ENCODE measurements around the gene LIPG.
"Not testable (repeated sequence)": the region's sequence is repeated elsewhere in the genome, so short reads cannot be mapped to it uniquely, and the experiment has no call there.

LIPG gene

GRCh38 chr18:49560624-49561288 lies 1.1 kb upstream of the LIPG start:
- H3K27ac Mint-ChIP-seq, result no peak overlapping the region
- no peaks in the 10 kb centered on the region for H3K9me3 Mint-ChIP-seq
- no peaks in the 10 kb centered on the region for H3K36me3 Mint-ChIP-seq (ENCODE audit: low read depth)
- H3K27me3 Mint-ChIP-seq, result peaks cover 71% of the 10 kb centered on the region
- H3K4me1 Mint-ChIP-seq (ENCODE audit: low read depth), result peaks cover 35% of the 10 kb centered on the region
- peak overlapping the region; percentile 73 for H3K4me3 Mint-ChIP-seq

- Mint-ChIP-seq H3K36me3 (ENCODE audit: low read depth) (no peaks in the 10 kb centered on the region), H3K4me1 (ENCODE audit: low read depth) (peaks cover 35% of the 10 kb centered on the region), H3K27ac (peak overlapping the region; percentile 47), H3K27me3 (peaks cover 71% of the 10 kb centered on the region), H3K9me3 (no peaks in the 10 kb centered on the region), H3K4me3 (peak overlapping the region; percentile 73)
These were observed 748 bp downstream of the LIPG start for GRCh38 chr18:49562481-49563129.

- Mint-ChIP-seq H3K36me3 (ENCODE audit: low read depth) (no peaks in the 10 kb centered on the region), H3K27me3 (peaks cover 71% of the 10 kb centered on the region), H3K4me3 (no peak overlapping the region), H3K9me3 (no peaks in the 10 kb centered on the region), H3K4me1 (ENCODE audit: low read depth) (peaks cover 35% of the 10 kb centered on the region), H3K27ac (no peak overlapping the region)
These were observed 1.3 kb downstream of the LIPG start for GRCh38 chr18:49563130-49563540.

GRCh38 chr18:49563701-49564517 lies 2.1 kb downstream of the LIPG start:
- Mint-ChIP-seq H3K27me3 (peaks cover 67% of the 10 kb centered on the region), H3K27ac (no peak overlapping the region), H3K4me3 (no peak overlapping the region), H3K36me3 (ENCODE audit: low read depth) (no peaks in the 10 kb centered on the region), H3K9me3 (no peaks in the 10 kb centered on the region), H3K4me1 (ENCODE audit: low read depth) (peaks cover 35% of the 10 kb centered on the region)

GRCh38 chr18:49564518-49564834 lies 2.6 kb downstream of the LIPG start:
- no peaks in the 10 kb centered on the region for H3K36me3 Mint-ChIP-seq (ENCODE audit: low read depth)
- peaks cover 35% of the 10 kb centered on the region for H3K4me1 Mint-ChIP-seq (ENCODE audit: low read depth)
- no peak overlapping the region for H3K4me3 Mint-ChIP-seq
- H3K9me3 Mint-ChIP-seq, result no peaks in the 10 kb centered on the region
- no peak overlapping the region for H3K27ac Mint-ChIP-seq
- peaks cover 62% of the 10 kb centered on the region for H3K27me3 Mint-ChIP-seq

- no peak overlapping the region for H3K27ac Mint-ChIP-seq
These were observed 3.2 kb downstream of the LIPG start for GRCh38 chr18:49565101-49565500.

GRCh38 chr18:49565612-49566011 lies 3.8 kb downstream of the LIPG start:
- Mint-ChIP-seq H3K4me3 (no peak overlapping the region), H3K36me3 (ENCODE audit: low read depth) (no peaks in the 10 kb centered on the region), H3K4me1 (ENCODE audit: low read depth) (peaks cover 28% of the 10 kb centered on the region), H3K9me3 (no peaks in the 10 kb centered on the region), H3K27ac (no peak overlapping the region), H3K27me3 (peaks cover 55% of the 10 kb centered on the region)

More at GRCh38 chr18:49565101-49565500, 3.2 kb downstream of the LIPG start:
- Mint-ChIP-seq H3K4me3 (no peak overlapping the region), H3K36me3 (ENCODE audit: low read depth) (no peaks in the 10 kb centered on the region), H3K9me3 (no peaks in the 10 kb centered on the region), H3K4me1 (ENCODE audit: low read depth) (peaks cover 32% of the 10 kb centered on the region), H3K27me3 (peaks cover 59% of the 10 kb centered on the region)

- H3K9me3 Mint-ChIP-seq, result no peaks in the 10 kb centered on the region
- peaks cover 22% of the 10 kb centered on the region for H3K4me1 Mint-ChIP-seq (ENCODE audit: low read depth)
- no peak overlapping the region for H3K4me3 Mint-ChIP-seq
- H3K27me3 Mint-ChIP-seq, result peaks cover 49% of the 10 kb centered on the region
- H3K27ac Mint-ChIP-seq, result no peak overlapping the region
- H3K36me3 Mint-ChIP-seq (ENCODE audit: low read depth), result no peaks in the 10 kb centered on the region
These were observed 4.4 kb downstream of the LIPG start for GRCh38 chr18:49566217-49566770.

- peaks cover 42% of the 10 kb centered on the region for H3K27me3 Mint-ChIP-seq
- H3K4me3 Mint-ChIP-seq, result no peak overlapping the region
- no peak overlapping the region for H3K27ac Mint-ChIP-seq
- H3K4me1 Mint-ChIP-seq (ENCODE audit: low read depth), result peaks cover 15% of the 10 kb centered on the region
- H3K9me3 Mint-ChIP-seq, result no peaks in the 10 kb centered on the region
- H3K36me3 Mint-ChIP-seq (ENCODE audit: low read depth), result no peaks in the 10 kb centered on the region
These were observed 5.1 kb downstream of the LIPG start for GRCh38 chr18:49566985-49567384.

GRCh38 chr18:49569724-49570123 lies 7.9 kb downstream of the LIPG start:
- Mint-ChIP-seq H3K4me1 (ENCODE audit: low read depth) (no peaks in the 10 kb centered on the region), H3K27ac (no peak overlapping the region), H3K27me3 (peaks cover 17% of the 10 kb centered on the region), H3K36me3 (ENCODE audit: low read depth) (no peaks in the 10 kb centered on the region), H3K9me3 (no peaks in the 10 kb centered on the region), H3K4me3 (no peak overlapping the region)

- Mint-ChIP-seq H3K4me1 (ENCODE audit: low read depth) (no peaks in the 10 kb centered on the region), H3K9me3 (no peaks in the 10 kb centered on the region), H3K27me3 (peaks cover 7% of the 10 kb centered on the region), H3K36me3 (ENCODE audit: low read depth) (no peaks in the 10 kb centered on the region), H3K4me3 (no peak overlapping the region), H3K27ac (no peak overlapping the region)
These were observed 9.0 kb downstream of the LIPG start for GRCh38 chr18:49570836-49571235.

- Mint-ChIP-seq H3K4me3 (no peak overlapping the region), H3K36me3 (ENCODE audit: low read depth) (no peaks in the 10 kb centered on the region), H3K27me3 (no peaks in the 10 kb centered on the region), H3K27ac (no peak overlapping the region), H3K4me1 (ENCODE audit: low read depth) (no peaks in the 10 kb centered on the region), H3K9me3 (no peaks in the 10 kb centered on the region)
These were observed 10.9 kb downstream of the LIPG start for GRCh38 chr18:49572611-49573345.

GRCh38 chr18:49573835-49574234 lies 12.0 kb downstream of the LIPG start:
- no peaks in the 10 kb centered on the region for H3K27me3 Mint-ChIP-seq
- H3K4me1 Mint-ChIP-seq (ENCODE audit: low read depth), result no peaks in the 10 kb centered on the region
- no peaks in the 10 kb centered on the region for H3K36me3 Mint-ChIP-seq (ENCODE audit: low read depth)
- no peak overlapping the region for H3K4me3 Mint-ChIP-seq
- no peak overlapping the region for H3K27ac Mint-ChIP-seq
- H3K9me3 Mint-ChIP-seq, result no peaks in the 10 kb centered on the region

- not testable (repeated sequence) for H3K9me3 Mint-ChIP-seq; H3K4me3 Mint-ChIP-seq; H3K27ac Mint-ChIP-seq; H3K4me1 Mint-ChIP-seq (ENCODE audit: low read depth); H3K36me3 Mint-ChIP-seq (ENCODE audit: low read depth); H3K27me3 Mint-ChIP-seq
These were observed 17.2 kb downstream of the LIPG start for GRCh38 chr18:49579041-49579440.

- H3K4me1 Mint-ChIP-seq (ENCODE audit: low read depth); H3K9me3 Mint-ChIP-seq; H3K36me3 Mint-ChIP-seq (ENCODE audit: low read depth); H3K27me3 Mint-ChIP-seq; H3K4me3 Mint-ChIP-seq; H3K27ac Mint-ChIP-seq: not testable (repeated sequence)
These were observed 17.7 kb downstream of the LIPG start for GRCh38 chr18:49579583-49579982.
